H4 (cell line): Measurements from ENCODE around the gene IL20. TPM values are rescaled to one million over a fixed set of nuclear protein-coding genes. Genes with fewer than 3 reads are reported as not detected.

Experiments used
- DNase-seq: peaks from one replicate; pipeline ENCODE4 v3.0.0-alpha.2; 2015; ENCODE audit warnings: low spot score
- total RNA-seq: library from RNA; depleted of rRNA; stranded (reverse); fragments of >200 nt; shearing (Covaris generic); gene quantifications from 2 replicates; pipeline ENCODE4 v1.2.3, GENCODE V29; 2014; rRNA removed

Gene IL20
- total RNA-seq, 1 experiment from 2014 or later: not detected

DNA sequence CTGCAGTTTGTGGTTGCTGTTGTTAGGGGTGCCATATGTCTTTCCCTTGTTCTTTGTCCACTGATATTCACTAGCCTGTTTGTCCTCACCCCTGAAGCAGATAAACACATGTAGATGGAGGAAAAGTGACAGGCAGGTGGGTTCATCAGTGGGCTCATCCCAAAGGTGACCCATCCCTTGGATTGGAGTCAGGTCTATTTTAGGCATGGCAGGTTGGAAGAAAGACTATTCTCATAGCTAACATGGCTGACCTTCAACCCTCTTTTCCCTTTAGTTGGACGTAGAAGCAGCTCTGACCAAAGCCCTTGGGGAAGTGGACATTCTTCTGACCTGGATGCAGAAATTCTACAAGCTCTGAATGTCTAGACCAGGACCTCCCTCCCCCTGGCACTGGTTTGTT, 37.3 kb downstream of the IL20 start:
- no peak for DNase-seq

DNA sequence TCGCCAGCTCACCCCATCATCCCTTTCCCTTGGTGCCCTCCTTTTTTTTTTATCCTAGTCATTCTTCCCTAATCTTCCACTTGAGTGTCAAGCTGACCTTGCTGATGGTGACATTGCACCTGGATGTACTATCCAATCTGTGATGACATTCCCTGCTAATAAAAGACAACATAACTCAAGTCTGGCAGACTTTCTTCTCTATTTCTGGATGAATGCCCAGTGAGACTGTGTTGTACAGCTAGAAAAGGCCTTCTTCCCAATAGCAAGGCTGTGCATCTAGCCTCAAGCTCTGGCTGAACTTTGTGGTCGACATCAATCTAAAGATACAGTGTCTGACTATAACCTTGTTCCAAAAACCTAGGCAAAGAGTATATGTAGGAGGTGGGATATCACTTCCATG, 38.3 kb downstream of the IL20 start:
- no peak for DNase-seq

DNA sequence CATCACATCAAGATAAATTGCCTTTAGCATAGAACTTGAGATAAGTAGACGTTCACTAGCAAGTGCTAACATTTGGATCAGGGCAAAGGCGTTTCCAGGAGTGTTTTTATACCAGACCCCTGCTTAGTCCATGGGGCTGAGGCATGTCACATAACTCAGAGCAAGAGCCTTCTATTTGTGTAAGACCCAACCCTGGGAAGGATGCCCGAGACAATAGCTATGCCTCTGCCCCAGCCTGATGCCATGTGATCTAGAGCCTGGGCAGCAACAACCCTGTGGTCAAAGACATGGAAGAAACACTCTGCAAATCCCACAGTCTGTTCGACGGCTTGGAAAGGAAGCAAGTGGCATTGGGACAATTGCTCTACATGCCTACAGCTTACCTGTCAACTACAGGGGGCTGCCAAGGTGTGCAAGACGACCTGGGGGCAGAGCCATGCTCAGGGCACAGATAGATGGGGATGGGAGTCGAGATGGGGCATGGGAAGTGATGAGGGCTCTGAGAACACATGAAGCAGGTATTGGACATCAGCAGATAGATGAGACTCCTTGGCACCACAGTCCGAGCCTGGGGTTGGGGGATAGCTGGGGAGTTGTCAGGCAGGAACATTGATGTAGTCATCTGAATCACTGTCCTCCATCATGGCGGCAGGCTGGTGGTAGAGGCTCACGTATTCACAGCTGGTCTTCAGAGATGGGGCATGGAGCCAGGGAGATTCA, 39.2 kb downstream of the IL20 start:
- no peak for DNase-seq

DNA sequence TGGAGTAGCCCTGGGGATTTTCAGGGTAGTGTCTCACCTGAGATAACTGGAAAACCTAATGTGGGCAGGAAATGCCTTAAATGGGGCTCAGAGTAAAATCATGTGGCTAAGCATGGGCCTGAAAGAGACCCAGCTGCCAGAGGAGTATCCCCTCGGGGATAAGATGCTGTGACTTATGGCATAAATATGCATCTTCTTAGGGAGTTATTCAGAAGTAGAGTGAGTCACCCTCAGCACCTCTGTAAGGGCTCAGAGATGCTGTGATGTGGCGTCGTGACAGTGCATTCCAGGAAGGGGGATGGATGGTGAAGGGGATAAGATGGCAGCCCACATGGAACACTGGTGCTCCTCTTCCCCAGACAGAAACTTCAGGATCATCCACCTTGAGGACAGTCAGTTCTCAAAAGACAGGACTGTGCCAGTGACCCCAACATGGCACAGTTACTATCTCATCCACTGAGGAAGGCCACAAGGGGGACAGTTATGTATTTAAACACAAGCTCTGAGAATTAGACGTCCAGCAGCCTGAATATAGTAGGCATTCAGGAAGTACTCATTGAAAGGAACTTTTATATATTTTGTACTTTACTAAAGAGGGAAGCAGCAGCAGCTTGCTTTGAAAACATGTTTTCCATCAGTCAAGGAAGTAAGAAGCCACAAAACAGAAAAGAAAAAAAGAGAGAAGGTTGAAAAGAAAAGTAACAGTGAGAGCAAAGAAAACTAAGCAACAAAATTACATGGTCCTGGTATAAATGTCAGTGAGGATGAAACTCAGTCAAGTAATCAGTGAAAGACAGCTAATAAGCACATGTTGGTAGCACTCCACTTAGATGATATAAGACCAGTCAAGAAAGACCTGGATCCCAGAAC, 40.1 kb downstream of the IL20 start:
- peak; percentile 69 for DNase-seq

DNA sequence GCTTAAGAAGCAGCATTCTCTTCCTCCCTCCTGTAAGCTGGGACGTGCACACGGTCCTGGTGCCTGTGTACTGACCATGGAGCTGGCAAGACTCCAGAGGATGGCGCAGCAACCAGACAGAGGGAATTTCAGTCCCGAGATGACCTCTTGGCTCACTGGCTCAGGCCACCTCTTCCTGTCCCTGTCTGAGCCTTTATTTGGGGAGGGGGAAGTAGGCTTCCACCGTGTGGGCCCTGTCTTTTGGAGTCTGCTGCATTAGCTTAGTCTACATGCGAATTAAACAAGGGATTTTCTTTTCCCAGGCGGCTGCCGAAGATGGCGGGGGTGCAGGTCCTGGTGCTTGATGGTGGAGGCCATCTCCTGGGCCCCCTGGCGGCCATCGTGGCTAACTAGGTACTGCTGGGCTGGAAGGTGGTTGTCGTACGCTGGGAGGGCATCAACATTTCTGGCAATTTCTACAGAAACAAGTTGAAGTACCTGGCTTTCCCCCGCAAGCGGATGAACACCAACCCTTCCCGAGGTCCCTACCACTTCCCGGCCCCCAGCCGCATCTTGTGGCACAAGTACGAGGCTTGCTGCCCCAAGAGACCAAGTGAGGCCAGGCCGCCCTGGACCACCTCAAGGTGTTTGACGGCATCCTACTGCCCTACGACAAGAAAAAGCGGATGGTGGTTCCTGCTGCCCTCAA, 42.0 kb downstream of the IL20 start:
- no peak for DNase-seq

DNA sequence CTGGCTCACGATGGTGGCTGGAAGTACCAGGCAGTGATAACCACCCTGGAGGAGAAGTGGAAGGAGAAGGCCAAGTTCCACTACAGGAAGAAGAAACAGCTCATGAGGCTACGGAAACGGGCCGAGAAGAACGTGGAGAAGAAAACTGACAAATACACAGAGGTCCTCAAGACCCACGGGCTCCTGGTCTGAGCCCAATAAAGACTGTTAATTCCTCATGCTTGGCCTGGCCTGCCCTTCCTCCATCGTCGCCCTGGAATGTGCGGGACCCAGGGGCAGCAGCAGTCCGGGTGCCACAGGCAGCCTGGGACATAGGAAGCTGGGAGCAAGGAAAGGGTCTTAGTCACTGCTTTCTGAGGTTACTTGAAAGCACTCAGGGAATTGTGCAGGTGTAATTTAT, 42.6 kb downstream of the IL20 start:
- DNase-seq: no peak

DNA sequence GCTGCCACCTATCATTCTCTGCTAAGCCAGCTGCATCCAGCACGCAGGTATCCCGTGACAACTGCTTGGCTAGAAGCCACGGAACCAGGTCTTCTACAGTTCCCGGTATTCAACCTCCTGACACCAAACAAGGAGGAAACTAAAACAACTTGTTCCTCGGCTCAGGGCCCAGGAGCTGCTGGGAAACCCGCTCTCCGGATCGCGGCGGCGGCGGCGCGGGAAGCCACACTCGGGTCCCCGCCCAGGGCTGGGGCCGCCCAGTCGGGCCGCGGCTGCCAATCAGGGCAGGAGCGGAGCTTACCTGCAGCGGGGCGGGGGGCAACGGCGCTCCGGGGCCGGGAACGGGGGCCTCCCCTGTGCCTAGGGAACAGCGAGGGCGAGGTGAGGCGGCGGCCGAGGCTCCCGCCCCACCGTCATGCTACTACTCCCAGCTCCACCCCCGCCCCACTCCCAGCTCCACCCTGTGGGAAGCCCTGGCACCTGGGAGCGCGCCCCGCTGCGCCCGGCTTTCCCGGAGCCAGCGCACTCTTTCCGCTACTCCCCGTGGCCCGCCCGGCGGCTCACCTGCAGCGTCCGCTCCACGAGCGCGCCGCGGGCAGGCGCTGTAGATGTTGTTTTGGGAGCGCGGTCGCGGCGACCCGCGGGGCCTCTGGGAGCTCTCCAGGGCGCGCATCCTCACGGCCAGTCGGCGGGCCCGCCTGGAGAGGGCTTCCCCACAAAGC, 43.9 kb downstream of the IL20 start:
- DNase-seq: peak; percentile 29

DNA sequence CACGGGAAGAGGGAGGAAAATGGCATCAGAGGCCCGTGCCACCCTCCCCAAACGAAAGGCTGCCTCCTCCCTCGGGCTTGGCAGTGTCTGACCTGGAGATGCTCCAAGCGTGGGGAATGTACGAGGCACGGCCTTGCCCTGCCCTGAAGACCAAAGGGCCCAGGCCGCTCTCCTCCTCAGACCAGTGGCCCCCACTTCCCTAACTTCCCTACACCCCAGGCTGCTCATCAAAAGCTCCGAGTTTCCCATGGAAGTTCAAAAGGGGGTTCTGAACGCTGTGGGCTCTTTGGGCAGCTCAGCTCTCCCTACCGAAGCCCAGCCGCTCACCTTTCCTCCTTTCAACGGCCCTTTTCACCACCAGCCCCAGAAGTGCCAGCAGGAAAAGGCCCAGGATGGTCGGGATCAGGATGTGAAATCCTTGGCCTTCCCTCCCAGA, 44.5 kb downstream of the IL20 start:
- no peak for DNase-seq

DNA sequence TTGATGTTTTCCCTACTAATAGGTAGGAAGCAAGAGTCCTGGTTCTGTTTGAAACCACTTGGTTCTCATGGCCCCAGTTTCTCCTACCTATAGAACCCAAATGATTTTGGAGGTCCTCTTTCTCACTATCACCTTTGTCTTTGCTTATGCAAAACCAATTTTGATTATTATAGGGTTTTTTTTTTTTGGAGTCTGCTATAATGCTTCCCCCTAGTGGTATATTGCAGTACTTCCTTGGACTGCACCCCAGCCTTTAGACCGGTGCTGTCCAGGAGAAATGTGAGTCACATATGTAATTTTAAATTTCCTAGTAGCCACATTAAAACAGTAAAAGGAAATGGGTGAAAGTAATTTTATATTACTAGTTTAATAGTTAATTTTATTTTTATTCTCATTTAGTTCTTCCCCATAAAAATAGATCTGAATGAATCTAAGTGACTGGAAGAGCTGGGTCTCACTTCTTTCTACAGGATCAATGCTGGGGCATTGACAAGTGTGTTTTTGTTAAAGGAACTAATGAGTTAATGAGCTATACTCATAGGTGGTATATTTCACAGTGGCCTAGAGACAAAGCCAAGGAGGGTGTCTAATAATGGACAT, 45.7 kb downstream of the IL20 start:
- DNase-seq: peak; percentile 33

DNA sequence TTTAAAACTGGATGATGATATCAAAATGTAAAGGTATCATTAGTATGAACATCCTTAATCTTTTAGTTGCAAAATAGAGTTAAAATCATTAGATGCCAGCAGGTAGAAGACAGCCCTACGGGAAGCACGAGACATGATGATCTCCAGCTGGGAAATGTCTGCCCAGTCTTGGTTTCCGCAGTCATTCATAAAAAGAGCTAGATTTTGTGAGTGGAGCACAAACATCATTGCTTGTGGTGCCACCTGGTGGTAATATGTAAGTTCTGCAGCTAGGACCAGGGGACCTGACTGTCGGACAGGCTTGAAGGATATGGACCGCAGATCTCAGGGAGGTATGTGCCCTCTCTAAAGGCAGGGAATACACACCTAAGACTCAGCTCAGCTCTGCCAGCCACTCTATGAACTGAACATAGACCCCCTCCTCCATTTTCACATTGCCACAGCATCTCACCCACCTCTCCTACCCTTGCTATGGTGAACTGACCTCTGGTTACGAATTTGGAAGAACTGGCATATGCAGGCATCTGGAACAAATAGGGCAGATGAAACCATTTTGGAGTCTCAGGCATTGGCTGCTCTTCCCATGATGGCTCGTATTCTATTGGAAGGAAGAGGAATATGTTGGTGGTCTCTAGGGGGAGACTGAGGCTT, 47.1 kb downstream of the IL20 start:
- DNase-seq: peak; percentile 74

DNA sequence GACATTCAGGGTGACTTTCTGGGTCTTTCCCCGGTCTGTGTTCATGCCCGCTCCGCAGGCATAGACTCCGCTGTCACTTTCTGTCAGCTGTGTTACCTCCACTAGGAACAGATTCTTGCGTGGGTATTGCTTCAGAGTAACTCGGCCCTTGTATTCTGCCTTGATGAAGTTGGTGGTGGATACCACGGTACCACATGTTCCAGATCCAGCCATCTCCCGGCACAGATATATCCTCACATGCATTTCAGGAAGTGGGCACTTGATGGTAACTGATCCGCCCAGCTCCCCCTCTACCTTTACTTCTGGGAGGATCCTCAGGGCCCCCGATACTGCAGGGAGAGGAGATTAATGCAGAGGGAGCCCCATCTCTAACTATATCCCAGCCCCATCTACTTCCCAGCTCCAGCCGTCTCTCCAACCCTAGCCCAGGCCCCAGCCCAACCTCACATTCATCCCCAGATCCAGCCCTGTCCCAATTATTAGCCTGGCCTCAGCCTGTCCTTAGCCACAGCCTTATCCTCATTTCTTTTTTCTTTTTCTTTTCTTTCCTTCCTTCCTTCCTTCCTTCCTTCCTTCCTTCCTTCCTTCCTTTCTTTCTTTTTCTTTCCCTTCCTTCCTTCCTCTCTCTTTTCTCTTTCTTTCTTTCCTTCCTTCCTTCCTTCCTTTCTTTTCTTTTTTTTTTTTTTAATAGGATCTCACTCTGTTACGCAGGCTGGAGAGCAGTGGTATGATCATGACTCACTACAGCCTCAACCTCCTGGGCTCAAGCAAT, 48.5 kb downstream of the IL20 start:
- DNase-seq: no peak

DNA sequence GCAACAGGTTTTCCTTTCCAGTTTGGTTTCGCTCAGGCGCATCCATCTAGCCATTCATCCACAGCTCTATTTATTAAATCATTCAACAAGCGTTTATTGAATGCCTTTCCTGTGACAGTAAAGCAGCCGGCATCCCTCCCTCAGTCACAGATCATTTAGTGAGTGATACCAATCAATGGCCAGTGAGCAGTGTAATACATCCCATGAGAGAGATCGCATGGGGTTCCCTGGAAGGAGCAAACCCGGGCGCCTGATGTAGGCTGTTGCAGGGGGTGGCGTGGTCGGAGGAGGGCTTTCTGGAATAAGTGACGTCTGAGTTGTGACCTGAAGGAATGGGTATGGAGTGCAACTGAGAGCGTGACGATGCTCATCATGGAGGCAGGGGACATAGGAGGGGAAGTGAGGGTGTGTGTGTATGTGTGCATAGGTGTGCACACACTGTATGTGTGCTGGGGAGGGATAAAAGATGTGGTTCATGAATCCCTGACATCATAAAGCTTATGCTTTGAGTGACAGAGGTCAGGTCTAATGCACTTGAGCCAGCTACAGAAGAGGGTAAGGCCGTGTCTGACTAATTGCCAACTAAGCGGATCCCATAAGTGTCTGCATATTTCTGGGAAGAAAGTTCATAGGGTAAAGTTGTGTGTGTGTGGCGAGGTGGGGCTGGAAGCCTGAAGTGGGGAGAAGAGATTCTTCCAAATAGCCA, 49.8 kb downstream of the IL20 start:
- DNase-seq: no peak

DNA sequence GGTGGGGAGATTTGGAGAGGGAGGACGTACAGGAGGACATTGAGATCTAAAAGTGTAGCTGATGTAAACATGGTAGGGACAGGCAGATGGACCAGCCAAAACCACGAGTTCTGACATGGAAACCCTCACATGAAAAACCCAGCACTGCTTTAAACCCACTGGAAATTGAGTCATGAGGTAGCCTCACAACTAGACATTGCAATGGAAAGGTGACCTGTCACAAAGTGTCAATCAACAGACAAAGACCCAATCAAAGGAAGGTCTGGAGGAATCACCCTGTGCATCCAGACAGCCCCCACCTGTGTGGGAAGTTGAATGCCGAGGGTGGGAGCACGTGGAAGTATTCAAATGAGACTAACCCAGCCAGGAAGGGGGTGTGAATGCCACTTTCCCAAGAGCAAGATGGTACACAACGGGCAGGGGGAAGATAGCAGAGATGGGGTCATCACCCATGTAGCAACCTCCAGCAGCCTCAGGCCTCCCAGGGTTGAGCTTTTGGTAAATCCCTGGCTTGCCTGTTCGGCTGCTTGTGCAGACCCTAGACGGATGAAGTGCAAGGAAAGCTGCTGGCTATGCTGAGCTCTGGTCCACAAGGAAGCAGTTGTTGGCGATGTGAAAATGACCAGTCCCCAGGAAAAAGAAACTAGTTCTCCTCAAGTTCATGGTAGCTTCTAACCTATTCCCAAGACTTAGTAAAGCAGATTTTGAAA, 50.7 kb downstream of the IL20 start:
- no peak for DNase-seq

DNA sequence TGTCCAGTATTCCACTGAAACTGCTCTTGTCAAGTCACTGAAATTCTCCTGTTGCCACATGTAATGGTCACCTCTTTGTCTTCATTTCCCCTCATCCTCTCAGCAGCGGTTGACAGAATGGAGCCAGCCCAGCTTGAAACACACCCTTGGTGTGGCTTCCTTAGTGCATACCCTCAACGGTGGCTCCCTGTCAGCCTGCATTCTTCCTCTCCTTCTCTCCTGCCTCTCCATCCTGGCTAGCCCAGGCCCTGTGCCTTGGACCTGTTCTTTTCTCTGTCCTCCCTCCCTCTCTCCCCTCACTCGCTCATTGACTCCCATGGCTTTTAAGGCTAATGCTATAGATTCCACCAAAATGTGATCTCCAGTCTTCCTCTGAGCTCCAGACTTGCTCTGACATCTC, 52.7 kb downstream of the IL20 start:
- no peak for DNase-seq

Other genes with a start within 250 kb of the IL20 start
- gene DYRK3, start 230.1 kb upstream of the IL20 start, total RNA-seq: 13.4 and 19.6 TPM in 2 replicates
- 11.8 and 12.7 TPM in 2 replicates for gene MAPKAPK2, start 180.7 kb upstream of the IL20 start, total RNA-seq
- not detected in 2 replicates for gene IL19, start 94.8 kb upstream of the IL20 start, total RNA-seq
- not detected in 2 replicates for gene IL10, start 93.1 kb upstream of the IL20 start, total RNA-seq
- 1.1 TPM in 1 of 2 replicates, not detected in the other for gene IL24, start 31.8 kb downstream of the IL20 start, total RNA-seq
- 0.12 and 1.3 TPM in 2 replicates for gene FCMR, start 56.3 kb downstream of the IL20 start, total RNA-seq
- gene PIGR, start 80.8 kb downstream of the IL20 start, total RNA-seq: 0.02 TPM in 1 of 2 replicates, not detected in the other
- gene FCAMR, start 104.8 kb downstream of the IL20 start, total RNA-seq: not detected in 2 replicates
- not detected in 2 replicates for gene C1orf116, start 167.1 kb downstream of the IL20 start, total RNA-seq
- gene YOD1, start 185.6 kb downstream of the IL20 start, total RNA-seq: 3.5 and 3.9 TPM in 2 replicates
- 5.6 and 6.0 TPM in 2 replicates for gene PFKFB2, start 187.7 kb downstream of the IL20 start, total RNA-seq
- gene C4BPB, start 223.2 kb downstream of the IL20 start, total RNA-seq: not detected in 2 replicates
- 0.15 TPM in 1 of 2 replicates, not detected in the other for gene C4BPA, start 238.6 kb downstream of the IL20 start, total RNA-seq